Measurements from ENCODE around the gene REV1.

GRCh38 chr2:99468155-99468554 is 21.7 kb downstream of the REV1 start:
- TF ChIP-seq, protein P1, sequence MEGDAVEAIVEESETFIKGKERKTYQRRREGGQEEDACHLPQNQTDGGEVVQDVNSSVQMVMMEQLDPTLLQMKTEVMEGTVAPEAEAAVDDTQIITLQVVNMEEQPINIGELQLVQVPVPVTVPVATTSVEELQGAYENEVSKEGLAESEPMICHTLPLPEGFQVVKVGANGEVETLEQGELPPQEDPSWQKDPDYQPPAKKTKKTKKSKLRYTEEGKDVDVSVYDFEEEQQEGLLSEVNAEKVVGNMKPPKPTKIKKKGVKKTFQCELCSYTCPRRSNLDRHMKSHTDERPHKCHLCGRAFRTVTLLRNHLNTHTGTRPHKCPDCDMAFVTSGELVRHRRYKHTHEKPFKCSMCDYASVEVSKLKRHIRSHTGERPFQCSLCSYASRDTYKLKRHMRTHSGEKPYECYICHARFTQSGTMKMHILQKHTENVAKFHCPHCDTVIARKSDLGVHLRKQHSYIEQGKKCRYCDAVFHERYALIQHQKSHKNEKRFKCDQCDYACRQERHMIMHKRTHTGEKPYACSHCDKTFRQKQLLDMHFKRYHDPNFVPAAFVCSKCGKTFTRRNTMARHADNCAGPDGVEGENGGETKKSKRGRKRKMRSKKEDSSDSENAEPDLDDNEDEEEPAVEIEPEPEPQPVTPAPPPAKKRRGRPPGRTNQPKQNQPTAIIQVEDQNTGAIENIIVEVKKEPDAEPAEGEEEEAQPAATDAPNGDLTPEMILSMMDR (IDR thresholded peaks at IDR 0.05) = no peak
- TF ChIP-seq POLR2A (IDR thresholded peaks at IDR 0.05) = no peak

Measured in thyroid gland (tissue), 4 donors.